DMS79 (cell line): Measurements from ENCODE around the gene KIAA2012.

Experiments used
- DNase-seq: peaks from one replicate; lab custom pipeline; 2025; lab: John Stamatoyannopoulos, UW

Gene KIAA2012

GRCh38 chr2:202043475-202043874 is 29.6 kb upstream of the KIAA2012 start:
- DNase-seq = no peak

- no peak for DNase-seq
Observed at GRCh38 chr2:202044777-202045176, 28.3 kb upstream of the KIAA2012 start.

- no peak for DNase-seq
Observed at GRCh38 chr2:202046572-202046971, 26.5 kb upstream of the KIAA2012 start.

- DNase-seq = no peak
Observed at GRCh38 chr2:202049092-202049728, 23.8 kb upstream of the KIAA2012 start.

GRCh38 chr2:202049840-202050239 is 23.2 kb upstream of the KIAA2012 start:
- no peak for DNase-seq

- no peak for DNase-seq
Observed at GRCh38 chr2:202050652-202051051, 22.4 kb upstream of the KIAA2012 start.

GRCh38 chr2:202051499-202052161 is 21.4 kb upstream of the KIAA2012 start:
- no peak for DNase-seq

GRCh38 chr2:202052235-202052634 is 20.8 kb upstream of the KIAA2012 start:
- no peak for DNase-seq

GRCh38 chr2:202054679-202055078 is 18.4 kb upstream of the KIAA2012 start:
- DNase-seq = no peak

- no peak for DNase-seq
Observed at GRCh38 chr2:202056611-202057010, 16.4 kb upstream of the KIAA2012 start.

GRCh38 chr2:202060218-202060617 is 12.8 kb upstream of the KIAA2012 start:
- no peak for DNase-seq

GRCh38 chr2:202061695-202062094 is 11.4 kb upstream of the KIAA2012 start:
- no peak for DNase-seq

GRCh38 chr2:202064171-202064880 is 8.7 kb upstream of the KIAA2012 start:
- peak; percentile 96 for DNase-seq

- no peak for DNase-seq
Observed at GRCh38 chr2:202064881-202065230, 8.2 kb upstream of the KIAA2012 start.

GRCh38 chr2:202065876-202066275 is 7.2 kb upstream of the KIAA2012 start:
- no peak for DNase-seq

GRCh38 chr2:202066875-202067274 is 6.2 kb upstream of the KIAA2012 start:
- DNase-seq = no peak

- DNase-seq = no peak
Observed at GRCh38 chr2:202067589-202067988, 5.5 kb upstream of the KIAA2012 start.

GRCh38 chr2:202069170-202070067 is 3.6 kb upstream of the KIAA2012 start:
- DNase-seq = peak; percentile 16

GRCh38 chr2:202071107-202071506 is 1.9 kb upstream of the KIAA2012 start:
- DNase-seq = no peak

GRCh38 chr2:202072226-202072625 is 829 bp upstream of the KIAA2012 start:
- no peak for DNase-seq

- DNase-seq = no peak
Observed at GRCh38 chr2:202074324-202074723, 1.3 kb downstream of the KIAA2012 start.

- no peak for DNase-seq
Observed at GRCh38 chr2:202079310-202079709, 6.3 kb downstream of the KIAA2012 start.
